Measurements from ENCODE around the gene C1orf94.

GRCh38 chr1:34140011-34140676 is 36.6 kb upstream of the C1orf94 start:
- TF ChIP-seq EZH2 (IDR thresholded peaks at IDR 0.05; ENCODE audit: low read depth, low read length, severe bottlenecking): no peak
- no peak for TF ChIP-seq POLR2AphosphoS5 (IDR thresholded peaks at IDR 0.05; ENCODE audit: low read depth, low read length)
- TF ChIP-seq RAD21 (IDR thresholded peaks at IDR 0.05 in 1 of 2, conservative IDR thresholded peaks at IDR 0.05 in 1 of 2; ENCODE audit: low read depth in 2 of 2, low read length in 2 of 2): no peak
- no peak for TF ChIP-seq MAX (IDR thresholded peaks at IDR 0.05)
- TF ChIP-seq POLR2A (IDR thresholded peaks at IDR 0.05; ENCODE audit: control extremely low read depth in 1 of 2, low read depth in 2 of 2, low read length in 2 of 2): no peak
- TF ChIP-seq CTCF (IDR thresholded peaks at IDR 0.05; ENCODE audit: control extremely low read depth in 1 of 3, insufficient read depth in 1 of 3, low read depth in 1 of 3, low read length in 3 of 3): no peak
- no peak for TF ChIP-seq CEBPB (IDR thresholded peaks at IDR 0.05; ENCODE audit: low read depth, low read length)
- TF ChIP-seq CREB1 (IDR thresholded peaks at IDR 0.05): no peak
- TF ChIP-seq SRF (IDR thresholded peaks at IDR 0.05; ENCODE audit: low read depth, low read length): no peak
- no peak for TF ChIP-seq ATF3 (IDR thresholded peaks at IDR 0.05; ENCODE audit: insufficient read depth, low read depth, low read length)

Measured in H1 (cell line).